Fibroblast of the aortic adventitia (primary cell): ENCODE data around the gene SUMO3. TPM values are rescaled to one million over a fixed set of nuclear protein-coding genes. Genes with fewer than 3 reads are reported as not detected.

Experiments used
- DNase-seq: peaks from one replicate; pipeline ENCODE4 v3.0.0-alpha.2; 2010; ENCODE audit warnings: low read depth
- H3K4me3 ChIP-seq: 2 replicates; pipeline ENCODE4 v1.5.1; 2011; ENCODE audit warnings: low read depth, mild to moderate bottlenecking, control low read depth, low read length, moderate library complexity
- CTCF ChIP-seq: IDR thresholded peaks from 2 replicates; pipeline ENCODE4 v1.5.1; 2011; ENCODE audit warnings: mild to moderate bottlenecking, low read length, control low read depth, inconsistent platforms; ENCODE audit not compliant: insufficient read depth
- total RNA-seq: library from RNA; depleted of rRNA; stranded (reverse); fragments of >200 nt; gene quantifications from 2 replicates; pipeline ENCODE4 v1.2.3, GENCODE V29; 2012; ENCODE audit warnings: low replicate concordance

The SUMO3 gene
- total RNA-seq, 1 donor, result 130 TPM

GRCh38 chr21:44756423-44757185, 61.3 kb downstream of the SUMO3 start:
- no peak for DNase-seq
- H3K4me3 ChIP-seq, result no peak overlapping the region
- TF ChIP-seq CTCF, result no peak

Other genes with a start within 250 kb of the SUMO3 start
- not detected in 2 replicates for gene KRTAP10-4, start 244.3 kb downstream of the SUMO3 start, total RNA-seq
- not detected in 2 replicates for gene KRTAP10-5, start 237.5 kb downstream of the SUMO3 start, total RNA-seq
- gene KRTAP10-6, start 225.6 kb downstream of the SUMO3 start, total RNA-seq, result not detected in 2 replicates
- gene KRTAP10-7, start 217.5 kb downstream of the SUMO3 start, total RNA-seq, result not detected in 2 replicates
- gene KRTAP10-8, start 206.0 kb downstream of the SUMO3 start, total RNA-seq, result not detected in 2 replicates
- not detected in 2 replicates for gene KRTAP10-9, start 191.0 kb downstream of the SUMO3 start, total RNA-seq
- gene KRTAP10-10, start 180.7 kb downstream of the SUMO3 start, total RNA-seq, result not detected in 2 replicates
- not detected in 2 replicates for gene KRTAP10-11, start 171.6 kb downstream of the SUMO3 start, total RNA-seq
- not detected in 2 replicates for gene KRTAP12-4, start 163.4 kb downstream of the SUMO3 start, total RNA-seq
- not detected in 2 replicates for gene KRTAP12-3, start 160.1 kb downstream of the SUMO3 start, total RNA-seq
- not detected in 2 replicates for gene KRTAP12-2, start 151.1 kb downstream of the SUMO3 start, total RNA-seq
- gene KRTAP12-1, start 135.9 kb downstream of the SUMO3 start, total RNA-seq, result not detected in 2 replicates
- not detected in 2 replicates for gene KRTAP10-12, start 120.9 kb downstream of the SUMO3 start, total RNA-seq
- 0.08 TPM in 1 of 2 replicates, not detected in the other for gene TSPEAR, start 106.5 kb downstream of the SUMO3 start, total RNA-seq
- 64.2 and 96.3 TPM in 2 replicates for gene UBE2G2, start 16.2 kb downstream of the SUMO3 start, total RNA-seq
- 226 and 233 TPM in 2 replicates for gene PTTG1IP, start 55.6 kb upstream of the SUMO3 start, total RNA-seq
- gene ITGB2, start 102.8 kb upstream of the SUMO3 start, total RNA-seq, result 0.09 TPM in 1 of 2 replicates, not detected in the other
- gene SLX9, start 122.0 kb upstream of the SUMO3 start, total RNA-seq, result 6.0 and 7.4 TPM in 2 replicates